ENCODE measurements around the gene NME9. TPM values are rescaled to one million over a fixed set of nuclear protein-coding genes. Genes with fewer than 3 reads are reported as not detected.

NME9 gene
- total and polyA plus RNA-seq, 8 donors, result 0.13 to 0.55 TPM; not detected in 6

GRCh38 chr3:138356730-138357405 is 27.2 kb upstream of the NME9 start:
- Histone ChIP-seq H3K9me3 (no peaks in the 10 kb centered on the region), H3K36me3 (peaks cover 0 to 9% (median 5%) of the 10 kb centered on the region in 4 donors), H3K27me3 (no peaks in the 10 kb centered on the region), H3K27ac (peak overlapping the region in 2 of 5 donors; percentile 38 to 43), H3K4me3 (no peak overlapping the region), H3K4me1 (peaks cover 0 to 39% (median 12%) of the 10 kb centered on the region in 4 donors)
- peak in 1 of 2 donors; percentile 17 for DNase-seq
- intact Hi-C loops (cut with DNase I; ENCODE audit: low total_unique reads), result no loop called here
- WGBS, 5 donors, result 32 to 54% (median 47%) methylated on average over 7 of the region's 7 CpGs
- TF ChIP-seq CTCF (IDR thresholded peaks at IDR 0.05) (no peak), POLR2A (IDR thresholded peaks at IDR 0.05) (no peak), EP300 (IDR thresholded peaks at IDR 0.05) (no peak), POLR2AphosphoS5 (IDR thresholded peaks at IDR 0.05) (no peak)

DNA sequence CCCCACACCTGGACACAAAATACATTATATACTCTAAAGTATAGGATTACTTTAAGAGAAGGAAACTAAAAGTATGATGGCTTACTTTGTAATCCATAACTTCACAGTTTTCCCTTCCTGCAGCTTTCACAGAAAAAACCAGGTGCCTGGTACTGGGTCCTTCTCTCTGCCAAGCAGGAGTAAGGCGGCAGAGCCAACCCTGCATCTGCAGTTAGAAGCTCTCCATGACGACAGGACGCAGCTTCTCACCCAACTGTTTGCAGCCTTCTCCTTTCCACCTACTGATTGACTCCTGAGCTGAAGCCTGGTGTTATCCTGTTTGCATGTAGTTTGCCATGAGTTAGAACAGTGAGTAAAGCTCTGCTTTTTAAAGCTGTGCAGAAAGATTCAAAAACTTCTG is 25.4 kb upstream of the NME9 start:
- H3K27ac ChIP-seq, result no peak overlapping the region
- intact Hi-C loops (cut with DNase I; ENCODE audit: low total_unique reads), result no loop called here
- H3K36me3 ChIP-seq, result peaks cover 0 to 9% (median 5%) of the 10 kb centered on the region in 4 donors
- DNase-seq, result no peak
- H3K4me1 ChIP-seq, result peaks cover 6 to 38% (median 19%) of the 10 kb centered on the region in 4 donors
- TF ChIP-seq EP300 (IDR thresholded peaks at IDR 0.05), result no peak
- TF ChIP-seq CTCF (IDR thresholded peaks at IDR 0.05), result no peak
- no peak for TF ChIP-seq POLR2AphosphoS5 (IDR thresholded peaks at IDR 0.05)
- no peak for TF ChIP-seq POLR2A (IDR thresholded peaks at IDR 0.05)
- H3K9me3 ChIP-seq, result no peaks in the 10 kb centered on the region
- H3K4me3 ChIP-seq, result no peak overlapping the region
- no peaks in the 10 kb centered on the region for H3K27me3 ChIP-seq
- 78 to 88% (median 87%) methylated on average over 3 of the region's 3 CpGs for WGBS, 5 donors

DNA sequence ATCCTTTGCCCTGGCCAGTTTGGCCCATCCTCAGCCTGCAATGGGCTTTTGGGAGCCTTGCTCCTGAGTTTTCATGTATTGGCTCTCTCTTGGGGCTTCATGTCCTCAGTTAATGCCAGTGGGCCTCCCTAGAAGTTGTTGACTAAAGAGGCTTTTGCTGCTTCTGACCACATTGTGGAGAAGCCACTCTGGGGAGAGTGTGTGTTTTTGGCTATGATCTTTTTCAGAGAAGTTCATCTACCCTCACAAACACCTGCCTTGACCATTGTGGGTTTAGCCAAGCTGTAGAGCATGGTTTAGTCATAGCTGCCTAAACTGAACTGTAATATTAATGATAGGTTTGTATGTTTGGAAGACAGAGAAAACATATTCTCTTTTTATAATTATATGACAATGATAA is 24.7 kb upstream of the NME9 start:
- TF ChIP-seq POLR2AphosphoS5 (IDR thresholded peaks at IDR 0.05) (no peak), POLR2A (IDR thresholded peaks at IDR 0.05) (no peak), EP300 (IDR thresholded peaks at IDR 0.05) (no peak), CTCF (IDR thresholded peaks at IDR 0.05) (no peak)
- peaks cover 0 to 9% (median 5%) of the 10 kb centered on the region in 4 donors for H3K36me3 ChIP-seq
- peaks cover 0 to under 1% (median 0%) of the 10 kb centered on the region in 3 donors for H3K27me3 ChIP-seq
- no peaks in the 10 kb centered on the region for H3K9me3 ChIP-seq
- H3K4me1 ChIP-seq, result peaks cover 7 to 38% (median 23%) of the 10 kb centered on the region in 4 donors
- DNase-seq, result no peak
- no peak overlapping the region for H3K4me3 ChIP-seq
- H3K27ac ChIP-seq, result no peak overlapping the region
- intact Hi-C loops (cut with DNase I; ENCODE audit: low total_unique reads), result no loop called here

- Histone ChIP-seq H3K27me3 (peaks cover 0 to 12% (median 0%) of the 10 kb centered on the region in 3 donors), H3K36me3 (peaks cover 0 to 9% (median 5%) of the 10 kb centered on the region in 4 donors), H3K4me1 (peaks cover 0 to 48% (median 29%) of the 10 kb centered on the region in 4 donors), H3K4me3 (no peak overlapping the region), H3K9me3 (no peaks in the 10 kb centered on the region), H3K27ac (no peak overlapping the region)
- DNase-seq, result no peak
- 85 to 97% (median 96%) methylated on average over 5 of the region's 5 CpGs for WGBS, 5 donors
- TF ChIP-seq POLR2AphosphoS5 (IDR thresholded peaks at IDR 0.05) (no peak), EP300 (IDR thresholded peaks at IDR 0.05) (no peak), CTCF (IDR thresholded peaks at IDR 0.05) (no peak), POLR2A (IDR thresholded peaks at IDR 0.05) (no peak)
- intact Hi-C loops (cut with DNase I; ENCODE audit: low total_unique reads), result no loop called here
Observed at GRCh38 chr3:138351916-138352550, 22.4 kb upstream of the NME9 start.

Measured in stomach (tissue), 9 donors.